CD8-positive, alpha-beta memory T cell (primary cell): ENCODE data around the gene IGFBP7. TPM values are rescaled to one million over a fixed set of nuclear protein-coding genes. Genes with fewer than 3 reads are reported as not detected.

Experiments
- CTCF ChIA-PET: fragments of 350-600 bp; sonication (Branson Sonifier 250); formaldehyde crosslinking; loops from one replicate; lab custom pipeline; 2021; ENCODE audit warnings: antibody characterized with exemption; lab: Charles Lee
- POLR2A ChIA-PET: fragments of 350-600 bp; sonication (Branson Sonifier 250); formaldehyde crosslinking; loops from one replicate; lab custom pipeline; 2021; ENCODE audit warnings: antibody characterized with exemption; lab: Charles Lee
- DNase-seq, 5 donors: peaks; one replicate each; pipeline versions ENCODE4 v3.0.0 to v3.0.0-alpha.2; 2020 to 2022; ENCODE audit warnings: mixed read lengths in 1 of 5
- H3K27ac ChIP-seq: one replicate; pipeline ENCODE4 v1.7.0; 2013; ENCODE audit warnings: low read depth, mild to moderate bottlenecking, low read length, moderate library complexity
- H3K27me3 ChIP-seq: 2 replicates; pipeline ENCODE4 v1.7.0; 2013; ENCODE audit warnings: low read length, mild to moderate bottlenecking; ENCODE audit not compliant: insufficient read depth, poor library complexity, severe bottlenecking
- H3K36me3 ChIP-seq: 2 replicates; pipeline ENCODE4 v1.7.0; 2013; ENCODE audit warnings: mild to moderate bottlenecking, low read length, moderate library complexity; ENCODE audit not compliant: insufficient read depth
- H3K4me1 ChIP-seq: 2 replicates; pipeline ENCODE4 v1.7.0; 2013; ENCODE audit warnings: mild to moderate bottlenecking, low read length, moderate library complexity; ENCODE audit not compliant: insufficient read depth
- H3K4me3 ChIP-seq: 2 replicates; pipeline ENCODE4 v1.7.0; 2013; ENCODE audit warnings: mild to moderate bottlenecking, low read length
- H3K9me3 ChIP-seq: 2 replicates; pipeline ENCODE4 v1.7.0; 2013; ENCODE audit warnings: mild to moderate bottlenecking, low read length
- H3K27ac Mint-ChIP-seq, 8 donors: one replicate each; pipeline ENCODE4 v1.8.0; 2020 to 2021; ENCODE audit warnings: mixed read lengths in 8 of 8, mild to moderate bottlenecking in 6 of 8, inconsistent platforms in 3 of 8, moderate library complexity in 3 of 8
- H3K27me3 Mint-ChIP-seq, 2 donors: one replicate each; pipeline ENCODE4 v1.8.0; 2020 to 2021; ENCODE audit warnings: mixed read lengths in 2 of 2, mild to moderate bottlenecking in 1 of 2, moderate library complexity in 1 of 2
- H3K36me3 Mint-ChIP-seq, 3 donors: one replicate each; pipeline ENCODE4 v1.8.0; 2020 to 2021; ENCODE audit warnings: mixed read lengths in 3 of 3, inconsistent platforms in 1 of 3, mild to moderate bottlenecking in 1 of 3
- H3K4me1 Mint-ChIP-seq, 3 donors: one replicate each; pipeline ENCODE4 v1.8.0; 2020 to 2021; ENCODE audit warnings: mixed read lengths in 3 of 3, inconsistent platforms in 1 of 3, mild to moderate bottlenecking in 1 of 3
- H3K4me3 Mint-ChIP-seq, 7 donors: one replicate each; pipeline ENCODE4 v1.8.0; 2020 to 2021; ENCODE audit warnings: mixed read lengths in 7 of 7, mild to moderate bottlenecking in 6 of 7, moderate library complexity in 4 of 7, inconsistent platforms in 2 of 7
- H3K9me3 Mint-ChIP-seq, 5 donors: one replicate each; pipeline ENCODE4 v1.8.0; 2020 to 2022; ENCODE audit warnings: mixed read lengths in 5 of 5, mild to moderate bottlenecking in 3 of 5, moderate library complexity in 2 of 5, inconsistent platforms in 1 of 5
- polyA plus RNA-seq: library from polyadenylated mRNA; unstranded; fragments of 300-500 nt; fragmentation: Illumina TruSeq; gene quantifications from one replicate; pipeline ENCODE4 v1.2.3, GENCODE V29; 2021
- total RNA-seq, 2 experiments: library from RNA; stranded (reverse); gene quantifications; one replicate each; pipeline ENCODE4 v1.2.3, GENCODE V29; 2021

IGFBP7 gene
- total and polyA plus RNA-seq, 3 experiments from 2014 or later, result not detected

- DNase-seq, result no peak
- Histone ChIP-seq H3K4me3 (no peak overlapping the region), H3K27ac (no peak overlapping the region), H3K9me3 (no peaks in the 10 kb centered on the region), H3K27me3 (no peaks in the 10 kb centered on the region), H3K4me1 (no peaks in the 10 kb centered on the region), H3K36me3 (no peaks in the 10 kb centered on the region)
- peaks cover 14 to 32% of the 10 kb centered on the region in 2 donors for H3K27me3 Mint-ChIP-seq
- no peaks in the 10 kb centered on the region for H3K4me1 Mint-ChIP-seq
- H3K36me3 Mint-ChIP-seq, result no peaks in the 10 kb centered on the region
- H3K9me3 Mint-ChIP-seq, result peaks cover 5 to 14% (median 13%) of the 10 kb centered on the region in 5 donors
- CTCF ChIA-PET, result interaction anchor here (1.5 kb wide), 1 partner anchor 38 kb away, joined by 5 read pairs; no protein-coding TSS in a partner anchor
- no peak overlapping the region for H3K4me3 Mint-ChIP-seq
- H3K27ac Mint-ChIP-seq, result no peak overlapping the region
- POLR2A ChIA-PET, result no interaction called here
Observed at GRCh38 chr4:57125996-57126395, 15.8 kb upstream of the IGFBP7 start.

- CTCF ChIA-PET, result no interaction called here
Observed at GRCh38 chr4:57124145-57124544, 14.0 kb upstream of the IGFBP7 start.

GRCh38 chr4:57122959-57123358, 12.8 kb upstream of the IGFBP7 start:
- POLR2A ChIA-PET, result no interaction called here
- H3K4me1 ChIP-seq, result no peaks in the 10 kb centered on the region
- H3K36me3 ChIP-seq, result no peaks in the 10 kb centered on the region
- H3K4me3 ChIP-seq, result no peak overlapping the region
- H3K4me1 Mint-ChIP-seq, result no peaks in the 10 kb centered on the region
- CTCF ChIA-PET, result no interaction called here
- peaks cover 5 to 10% (median 8%) of the 10 kb centered on the region in 5 donors for H3K9me3 Mint-ChIP-seq
- no peak overlapping the region for H3K27ac Mint-ChIP-seq
- no peak for DNase-seq
- no peak overlapping the region for H3K27ac ChIP-seq
- H3K36me3 Mint-ChIP-seq, result no peaks in the 10 kb centered on the region
- H3K9me3 ChIP-seq, result no peaks in the 10 kb centered on the region
- no peaks in the 10 kb centered on the region for H3K27me3 ChIP-seq
- no peak overlapping the region for H3K4me3 Mint-ChIP-seq
- peaks cover 14 to 47% of the 10 kb centered on the region in 2 donors for H3K27me3 Mint-ChIP-seq

More at GRCh38 chr4:57124145-57124544, 14.0 kb upstream of the IGFBP7 start:
- Mint-ChIP-seq H3K27me3 (peaks cover 12 to 40% of the 10 kb centered on the region in 2 donors), H3K36me3 (no peaks in the 10 kb centered on the region), H3K27ac (no peak overlapping the region), H3K4me3 (no peak overlapping the region), H3K9me3 (peaks cover 5 to 14% (median 10%) of the 10 kb centered on the region in 5 donors), H3K4me1 (no peaks in the 10 kb centered on the region)
- no peak for DNase-seq
- Histone ChIP-seq H3K9me3 (no peaks in the 10 kb centered on the region), H3K36me3 (no peaks in the 10 kb centered on the region), H3K27ac (no peak overlapping the region), H3K4me3 (no peak overlapping the region), H3K27me3 (no peaks in the 10 kb centered on the region), H3K4me1 (no peaks in the 10 kb centered on the region)
- POLR2A ChIA-PET, result no interaction called here

- no peak for DNase-seq
- H3K9me3 Mint-ChIP-seq, result peaks cover 0 to 4% (median 0%) of the 10 kb centered on the region in 5 donors
- no peaks in the 10 kb centered on the region for H3K36me3 Mint-ChIP-seq
- no peaks in the 10 kb centered on the region for H3K36me3 ChIP-seq
- no peak overlapping the region for H3K27ac Mint-ChIP-seq
- H3K27me3 ChIP-seq, result no peaks in the 10 kb centered on the region
- H3K27me3 Mint-ChIP-seq, result peaks cover 13 to 64% of the 10 kb centered on the region in 2 donors
- no peaks in the 10 kb centered on the region for H3K4me1 ChIP-seq
- POLR2A ChIA-PET, result no interaction called here
- H3K27ac ChIP-seq, result no peak overlapping the region
- CTCF ChIA-PET, result no interaction called here
- H3K4me3 ChIP-seq, result no peak overlapping the region
- H3K4me1 Mint-ChIP-seq, result no peaks in the 10 kb centered on the region
- H3K9me3 ChIP-seq, result no peaks in the 10 kb centered on the region
- no peak overlapping the region for H3K4me3 Mint-ChIP-seq
Observed at GRCh38 chr4:57119054-57119651, 9.0 kb upstream of the IGFBP7 start.

GRCh38 chr4:57117491-57117890, 7.3 kb upstream of the IGFBP7 start:
- CTCF ChIA-PET, result no interaction called here

GRCh38 chr4:57116245-57116644, 6.1 kb upstream of the IGFBP7 start:
- Histone ChIP-seq H3K27ac (no peak overlapping the region), H3K27me3 (peaks cover under 1% of the 10 kb centered on the region), H3K4me3 (no peak overlapping the region), H3K9me3 (no peaks in the 10 kb centered on the region), H3K36me3 (no peaks in the 10 kb centered on the region), H3K4me1 (peaks cover under 1% of the 10 kb centered on the region)
- POLR2A ChIA-PET, result no interaction called here
- CTCF ChIA-PET, result no interaction called here
- Mint-ChIP-seq H3K4me3 (no peak overlapping the region), H3K4me1 (peaks cover 2 to 5% (median 3%) of the 10 kb centered on the region in 3 donors), H3K27ac (no peak overlapping the region), H3K27me3 (peaks cover 27 to 67% of the 10 kb centered on the region in 2 donors), H3K9me3 (peaks cover 0 to 3% (median 0%) of the 10 kb centered on the region in 5 donors), H3K36me3 (no peaks in the 10 kb centered on the region)
- DNase-seq, result no peak

More at GRCh38 chr4:57117491-57117890, 7.3 kb upstream of the IGFBP7 start:
- H3K4me3 Mint-ChIP-seq, result no peak overlapping the region
- peaks cover 0 to 3% (median 0%) of the 10 kb centered on the region in 5 donors for H3K9me3 Mint-ChIP-seq
- POLR2A ChIA-PET, result no interaction called here
- Histone ChIP-seq H3K27me3 (no peaks in the 10 kb centered on the region), H3K4me3 (no peak overlapping the region), H3K27ac (no peak overlapping the region), H3K4me1 (no peaks in the 10 kb centered on the region), H3K36me3 (no peaks in the 10 kb centered on the region), H3K9me3 (no peaks in the 10 kb centered on the region)
- peaks cover 22 to 71% of the 10 kb centered on the region in 2 donors for H3K27me3 Mint-ChIP-seq
- no peaks in the 10 kb centered on the region for H3K4me1 Mint-ChIP-seq
- H3K27ac Mint-ChIP-seq, result no peak overlapping the region
- no peak for DNase-seq
- no peaks in the 10 kb centered on the region for H3K36me3 Mint-ChIP-seq

- POLR2A ChIA-PET, result no interaction called here
- H3K4me3 ChIP-seq, result no peak overlapping the region
- peaks cover 6% of the 10 kb centered on the region for H3K27me3 ChIP-seq
- Mint-ChIP-seq H3K4me3 (no peak overlapping the region), H3K27ac (no peak overlapping the region), H3K27me3 (peaks cover 33 to 71% of the 10 kb centered on the region in 2 donors), H3K9me3 (peaks cover 0 to 3% (median 0%) of the 10 kb centered on the region in 5 donors), H3K36me3 (no peaks in the 10 kb centered on the region), H3K4me1 (peaks cover 10 to 14% (median 13%) of the 10 kb centered on the region in 3 donors)
- H3K4me1 ChIP-seq, result peaks cover 6% of the 10 kb centered on the region
- no peaks in the 10 kb centered on the region for H3K36me3 ChIP-seq
- CTCF ChIA-PET, result no interaction called here
- no peaks in the 10 kb centered on the region for H3K9me3 ChIP-seq
- no peak overlapping the region for H3K27ac ChIP-seq
- no peak for DNase-seq
Observed at GRCh38 chr4:57114973-57115372, 4.8 kb upstream of the IGFBP7 start.

GRCh38 chr4:57113870-57114269, 3.7 kb upstream of the IGFBP7 start:
- H3K36me3 Mint-ChIP-seq, result no peaks in the 10 kb centered on the region
- H3K4me1 Mint-ChIP-seq, result peaks cover 12 to 18% (median 14%) of the 10 kb centered on the region in 3 donors
- Histone ChIP-seq H3K4me3 (no peak overlapping the region), H3K9me3 (no peaks in the 10 kb centered on the region), H3K4me1 (peaks cover 6% of the 10 kb centered on the region), H3K27ac (no peak overlapping the region), H3K27me3 (peaks cover 10% of the 10 kb centered on the region), H3K36me3 (no peaks in the 10 kb centered on the region)
- CTCF ChIA-PET, result no interaction called here
- peaks cover 34 to 68% of the 10 kb centered on the region in 2 donors for H3K27me3 Mint-ChIP-seq
- H3K9me3 Mint-ChIP-seq, result no peaks in the 10 kb centered on the region
- POLR2A ChIA-PET, result no interaction called here
- no peak for DNase-seq
- H3K27ac Mint-ChIP-seq, result no peak overlapping the region
- H3K4me3 Mint-ChIP-seq, result peak overlapping the region in 1 of 7 donors; percentile 3
